Body of pancreas (tissue), 4 donors: ENCODE measurements around the gene SLC39A10. TPM values are rescaled to one million over a fixed set of nuclear protein-coding genes. Genes with fewer than 3 reads are reported as not detected.

Source experiments
- ATAC-seq: fragments of 150-250 bp; one replicate; pipeline ENCODE4 v1.9.1; 2016
- DNase-seq, 4 donors: peaks; one replicate each; pipeline ENCODE4 v3.0.0-alpha.2; 2019
- H3K27ac ChIP-seq, 4 donors: fragments of 200-600 bp; sonication (generic); 1 replicate in 3 of 4; 2 replicates in 1 of 4; pipeline versions ENCODE4 v1.5.1 to v1.6.1; 2016 to 2019; ENCODE audit warnings: mild to moderate bottlenecking in 1 of 4, mixed read lengths in 1 of 4, moderate library complexity in 1 of 4
- H3K27me3 ChIP-seq, 2 donors: fragments of 200-600 bp; sonication (generic); one replicate each; pipeline ENCODE4 v1.6.0; 2016; ENCODE audit warnings: mild to moderate bottlenecking in 1 of 2
- H3K36me3 ChIP-seq, 2 donors: fragments of 200-600 bp; sonication (generic); replicated peaks in 1 of 2; 2 replicates each; pipeline ENCODE4 v1.5.1; 2016; ENCODE audit warnings: low read depth in 2 of 2; ENCODE audit not compliant: insufficient read depth in 1 of 2
- H3K4me1 ChIP-seq: fragments of 200-600 bp; sonication (generic); one replicate; pipeline ENCODE4 v1.6.0; 2016
- H3K4me3 ChIP-seq, 2 donors: fragments of 200-600 bp; sonication (generic); 1 replicate in 1 of 2; 2 replicates in 1 of 2; pipeline ENCODE4 v1.5.1; 2016 to 2019
- H3K9me3 ChIP-seq, 3 donors: fragments of 200-600 bp; sonication (generic); 1 replicate in 2 of 3; 2 replicates in 1 of 3; pipeline ENCODE4 v1.5.1; 2016
- CTCF ChIP-seq, 7 experiments: fragments of 450-650 bp in 4 of 7; fragments of 200-600 bp in 3 of 7; sonication (generic) in 3 of 7; IDR thresholded peaks; one replicate each; pipeline ENCODE4 v1.5.1; 2016 to 2019; ENCODE audit warnings: antibody characterized with exemption in 7 of 7
- POLR2A ChIP-seq, 3 donors: fragments of 450-650 bp; IDR thresholded peaks; one replicate each; pipeline ENCODE4 v1.6.1; 2016; ENCODE audit warnings: antibody characterized with exemption in 3 of 3, mild to moderate bottlenecking in 2 of 3
- WGBS, 2 donors: methylation state at CpG; one replicate each; pipeline ENCODE4 v1.1.5; 2017; 5-methylcytosine and 5-hydroxymethylcytosine counted together
- intact Hi-C: fragments of 100-400 bp; cut with DNase I; formaldehyde crosslinking; loops from one replicate; pipeline ENCODE4 v1.15.1; 2023
- total RNA-seq, 2 donors: library from RNA; depleted of rRNA; stranded (reverse); fragments of >200 nt; gene quantifications; one replicate each; pipeline ENCODE4 v1.1.0, GENCODE V29; 2016

SLC39A10 gene
- total RNA-seq, 2 donors from 2014 or later = 17.8 to 18.7 TPM

GRCh38 chr2:195758846-195759245 is 101.8 kb downstream of the SLC39A10 start:
- Histone ChIP-seq H3K4me1 (peaks cover 7% of the 10 kb centered on the region), H3K27ac (no peak overlapping the region), H3K36me3 (no peaks in the 10 kb centered on the region), H3K4me3 (no peak overlapping the region), H3K27me3 (no peaks in the 10 kb centered on the region), H3K9me3 (no peaks in the 10 kb centered on the region)
- ATAC-seq (no peak), DNase-seq (no peak)
- 88 to 93% methylated on average over 3 of the region's 3 CpGs for WGBS, 2 donors
- no peak for TF ChIP-seq POLR2A (IDR thresholded peaks at IDR 0.05)
- intact Hi-C loops = no loop called here

- Histone ChIP-seq H3K4me3 (no peak overlapping the region), H3K27me3 (no peaks in the 10 kb centered on the region), H3K27ac (no peak overlapping the region), H3K36me3 (no peaks in the 10 kb centered on the region), H3K4me1 (peaks cover 7% of the 10 kb centered on the region), H3K9me3 (no peaks in the 10 kb centered on the region)
- ATAC-seq (no peak), DNase-seq (no peak)
- TF ChIP-seq CTCF (IDR thresholded peaks at IDR 0.05) (no peak), POLR2A (IDR thresholded peaks at IDR 0.05) (no peak)
- intact Hi-C loops = no loop called here
- WGBS, 2 donors = 100% methylated on average over 1 of the region's 1 CpG
These were observed 102.9 kb downstream of the SLC39A10 start for GRCh38 chr2:195759877-195760276.

GRCh38 chr2:195763866-195764265 is 106.8 kb downstream of the SLC39A10 start:
- Histone ChIP-seq H3K27ac (no peak overlapping the region), H3K36me3 (no peaks in the 10 kb centered on the region), H3K4me1 (no peaks in the 10 kb centered on the region), H3K4me3 (no peak overlapping the region), H3K27me3 (no peaks in the 10 kb centered on the region), H3K9me3 (no peaks in the 10 kb centered on the region)
- TF ChIP-seq POLR2A (IDR thresholded peaks at IDR 0.05) (no peak), CTCF (IDR thresholded peaks at IDR 0.05) (no peak)
- ATAC-seq (no peak), DNase-seq (no peak)
- intact Hi-C loops = no loop called here

GRCh38 chr2:195766691-195767090 is 109.7 kb downstream of the SLC39A10 start:
- no peak for ATAC-seq
- 96 to 100% methylated on average over 1 of the region's 1 CpG for WGBS, 2 donors
- no peaks in the 10 kb centered on the region for H3K9me3 ChIP-seq
- no peaks in the 10 kb centered on the region for H3K27me3 ChIP-seq
- H3K4me3 ChIP-seq = no peak overlapping the region
- TF ChIP-seq CTCF (IDR thresholded peaks at IDR 0.05) (no peak), POLR2A (IDR thresholded peaks at IDR 0.05) (no peak)
- no peaks in the 10 kb centered on the region for H3K36me3 ChIP-seq
- DNase-seq = no peak
- H3K27ac ChIP-seq = no peak overlapping the region
- H3K4me1 ChIP-seq = no peaks in the 10 kb centered on the region
- intact Hi-C loops = no loop called here

- Histone ChIP-seq H3K4me3 (no peak overlapping the region), H3K9me3 (no peaks in the 10 kb centered on the region), H3K4me1 (no peaks in the 10 kb centered on the region), H3K27me3 (no peaks in the 10 kb centered on the region), H3K27ac (no peak overlapping the region), H3K36me3 (no peaks in the 10 kb centered on the region)
- intact Hi-C loops = no loop called here
- 50 to 53% methylated on average over 2 of the region's 2 CpGs for WGBS, 2 donors
- ATAC-seq (no peak), DNase-seq (no peak)
- no peak for TF ChIP-seq CTCF (IDR thresholded peaks at IDR 0.05)
- no peak for TF ChIP-seq POLR2A (IDR thresholded peaks at IDR 0.05)
These were observed 111.4 kb downstream of the SLC39A10 start for GRCh38 chr2:195768431-195768830.
